Cerebellar cortex (tissue), 1 donor: Measurements from ENCODE around the gene ADGRF4.

Source experiments
- DNase-seq: peaks from one replicate; pipeline ENCODE4 v3.0.0-alpha.2; 2015; ENCODE audit warnings: low spot score

Gene ADGRF4

DNA sequence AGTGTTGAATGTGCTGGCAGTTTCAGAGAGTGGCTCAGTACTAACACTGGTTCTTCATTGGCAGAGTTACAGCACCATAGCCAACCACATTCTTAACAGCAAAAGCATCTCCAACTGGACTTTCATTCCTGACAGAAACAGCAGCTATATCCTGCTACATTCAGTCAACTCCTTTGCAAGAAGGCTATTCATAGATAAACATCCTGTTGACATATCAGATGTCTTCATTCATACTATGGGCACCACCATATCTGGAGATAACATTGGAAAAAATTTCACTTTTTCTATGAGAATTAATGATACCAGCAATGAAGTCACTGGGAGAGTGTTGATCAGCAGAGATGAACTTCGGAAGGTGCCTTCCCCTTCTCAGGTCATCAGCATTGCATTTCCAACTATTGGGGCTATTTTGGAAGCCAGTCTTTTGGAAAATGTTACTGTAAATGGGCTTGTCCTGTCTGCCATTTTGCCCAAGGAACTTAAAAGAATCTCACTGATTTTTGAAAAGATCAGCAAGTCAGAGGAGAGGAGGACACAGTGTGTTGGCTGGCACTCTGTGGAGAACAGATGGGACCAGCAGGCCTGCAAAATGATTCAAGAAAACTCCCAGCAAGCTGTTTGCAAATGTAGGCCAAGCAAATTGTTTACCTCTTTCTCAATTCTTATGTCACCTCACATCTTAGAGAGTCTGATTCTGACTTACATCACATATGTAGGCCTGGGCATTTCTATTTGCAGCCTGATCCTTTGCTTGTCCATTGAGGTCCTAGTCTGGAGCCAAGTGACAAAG, 17.0 kb upstream of the ADGRF4 start:
- DNase-seq: peak; percentile 92

DNA sequence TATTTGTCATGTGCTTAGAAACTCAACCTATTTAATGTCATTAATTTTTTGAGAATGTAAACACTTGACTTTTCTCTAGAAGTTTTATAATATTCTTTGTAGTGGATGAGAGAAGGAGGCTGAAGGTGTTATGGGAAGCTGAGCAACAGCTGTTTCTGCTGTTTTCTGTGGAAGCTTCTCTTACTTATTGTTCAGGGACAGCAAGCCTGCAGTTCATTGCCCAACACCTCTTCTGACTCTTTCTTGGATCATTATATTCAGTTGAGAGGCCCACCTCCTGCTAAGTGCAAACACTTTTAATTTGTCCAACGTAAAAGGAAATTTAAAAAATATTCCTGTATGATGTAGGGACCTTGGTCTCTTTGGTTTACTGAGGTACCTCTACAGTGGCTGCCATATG, 12.0 kb upstream of the ADGRF4 start:
- no peak for DNase-seq

DNA sequence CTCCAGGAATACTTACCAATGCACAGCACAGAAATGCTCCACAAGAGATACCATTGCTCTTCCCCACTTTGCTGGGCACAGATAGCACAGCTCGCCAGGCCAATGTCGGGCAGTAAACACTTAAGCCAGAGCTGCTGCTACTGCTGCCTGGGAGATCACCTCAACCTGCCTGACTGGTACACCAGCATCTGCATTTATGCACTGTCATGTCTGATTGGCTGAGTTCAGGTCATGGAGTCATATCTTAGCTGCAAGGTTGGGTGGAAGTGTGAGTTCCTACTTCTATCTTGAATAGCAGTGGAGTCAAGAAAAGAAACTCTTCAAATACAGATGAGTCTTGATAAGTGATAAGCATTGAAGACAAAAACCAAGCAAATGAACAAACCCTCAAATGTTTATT, 10.9 kb upstream of the ADGRF4 start:
- DNase-seq: no peak

DNA sequence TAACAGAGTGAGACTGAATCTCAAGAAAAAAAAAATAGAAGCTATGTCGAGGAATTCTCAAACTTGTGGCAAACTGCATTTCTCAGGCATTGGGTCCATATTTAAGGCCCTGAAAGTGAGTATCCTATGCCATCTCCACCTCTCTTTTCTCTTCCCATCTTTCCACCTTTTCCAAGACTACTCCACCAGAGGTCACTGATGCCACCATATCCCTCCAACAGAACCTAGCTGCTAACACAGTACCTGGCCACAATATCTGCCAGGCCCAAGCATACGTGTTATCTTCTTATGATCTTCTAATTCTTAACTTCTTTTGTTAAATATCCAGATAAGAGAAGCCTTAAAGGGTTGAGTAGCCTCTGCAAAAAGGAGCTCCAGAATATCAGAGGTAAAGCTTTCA, 8.2 kb upstream of the ADGRF4 start:
- DNase-seq: no peak

DNA sequence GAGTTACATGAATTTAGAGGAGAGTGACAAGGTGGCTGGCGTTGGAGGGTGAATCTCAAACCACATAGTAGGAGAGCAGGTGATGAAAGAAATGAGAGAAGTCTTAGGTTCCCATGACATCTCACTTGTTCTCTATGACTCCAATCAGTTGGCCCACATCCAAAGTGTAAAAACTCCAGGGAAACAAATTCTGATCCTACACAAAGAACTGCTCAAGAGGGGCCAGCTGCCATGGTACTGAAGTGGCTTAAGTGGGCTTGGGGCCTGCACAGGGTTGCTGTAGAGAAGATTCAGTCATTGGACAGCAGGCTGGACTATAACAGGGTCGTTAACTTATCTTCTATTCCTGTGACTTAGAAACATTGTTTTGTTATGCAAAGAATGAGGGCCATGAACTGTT, 7.6 kb upstream of the ADGRF4 start:
- DNase-seq: no peak

DNA sequence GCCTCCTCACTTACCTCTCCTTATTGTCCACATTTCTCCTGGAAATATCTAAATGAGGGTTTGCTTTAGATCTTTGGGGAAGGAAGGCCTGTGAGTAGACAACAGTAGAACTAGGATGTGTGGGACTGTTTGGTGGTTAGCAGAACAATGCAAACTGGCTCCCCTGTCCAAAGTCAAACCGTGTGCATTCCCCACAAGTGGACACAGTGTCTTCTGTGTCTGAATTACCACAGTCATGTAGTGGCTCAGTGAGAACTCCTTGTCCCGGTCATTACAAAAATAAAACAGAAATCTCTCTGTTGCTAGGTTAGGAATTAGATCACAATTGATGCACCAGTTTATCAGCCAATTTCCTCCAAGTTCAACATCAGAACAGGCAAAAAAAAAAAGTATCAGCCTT, 455 bp upstream of the ADGRF4 start:
- no peak for DNase-seq

DNA sequence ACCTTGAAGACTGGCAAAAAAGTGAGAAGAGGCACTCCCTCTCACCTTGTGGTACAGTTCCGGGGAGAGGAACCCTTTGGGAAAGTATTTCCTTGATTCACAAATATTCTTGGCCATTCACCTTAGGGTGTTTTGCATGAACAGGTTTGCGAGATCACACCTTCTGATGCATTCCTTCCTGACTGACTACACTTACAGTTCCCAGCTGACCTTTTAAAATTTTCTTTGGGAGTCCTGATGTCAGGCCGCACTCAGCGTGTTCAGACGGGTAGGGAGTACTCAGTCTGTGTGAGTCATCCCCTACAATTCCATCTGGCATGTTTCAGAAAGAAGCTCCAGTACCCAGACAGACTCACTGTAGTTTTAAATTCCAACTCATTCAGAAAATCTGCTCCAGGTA, 1.7 kb downstream of the ADGRF4 start:
- DNase-seq: peak; percentile 29

DNA sequence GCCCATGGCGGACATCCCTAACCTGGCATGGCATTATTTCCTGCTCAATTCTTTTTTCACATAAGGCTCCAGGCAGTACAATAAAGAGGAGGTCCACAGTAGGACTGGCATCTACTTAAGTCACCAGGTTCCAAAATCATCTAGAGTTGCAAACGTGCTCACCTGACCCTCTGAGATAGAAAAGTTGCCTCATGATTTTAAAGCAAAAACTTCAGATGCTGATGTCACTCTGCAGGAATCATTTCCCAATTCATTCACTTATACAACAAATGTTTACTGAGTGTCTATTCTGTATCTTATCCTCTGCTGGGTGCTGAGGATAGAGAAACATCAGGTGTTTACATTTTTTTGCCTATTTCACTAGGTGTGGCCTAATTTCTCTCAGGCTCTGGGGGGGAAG, 2.2 kb downstream of the ADGRF4 start:
- no peak for DNase-seq

DNA sequence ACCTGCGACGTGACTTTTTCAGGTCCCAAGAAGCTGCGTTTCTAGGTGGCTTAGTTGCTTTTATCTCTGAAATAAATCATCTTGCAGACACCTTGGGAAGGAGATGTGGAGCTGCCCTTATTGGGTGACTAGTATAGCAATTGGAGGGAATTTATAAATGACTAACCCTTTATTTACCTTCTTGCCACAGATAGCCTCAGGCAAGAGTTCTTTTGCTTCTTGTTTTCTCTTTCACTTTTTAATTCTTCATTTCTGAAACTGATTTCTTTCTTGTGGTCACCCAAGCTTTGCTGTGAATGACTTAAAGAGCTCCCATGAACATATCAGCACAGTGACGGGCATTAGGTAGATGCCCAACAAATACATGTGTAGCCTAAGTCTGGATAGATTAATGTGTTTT, 3.0 kb downstream of the ADGRF4 start:
- no peak for DNase-seq

DNA sequence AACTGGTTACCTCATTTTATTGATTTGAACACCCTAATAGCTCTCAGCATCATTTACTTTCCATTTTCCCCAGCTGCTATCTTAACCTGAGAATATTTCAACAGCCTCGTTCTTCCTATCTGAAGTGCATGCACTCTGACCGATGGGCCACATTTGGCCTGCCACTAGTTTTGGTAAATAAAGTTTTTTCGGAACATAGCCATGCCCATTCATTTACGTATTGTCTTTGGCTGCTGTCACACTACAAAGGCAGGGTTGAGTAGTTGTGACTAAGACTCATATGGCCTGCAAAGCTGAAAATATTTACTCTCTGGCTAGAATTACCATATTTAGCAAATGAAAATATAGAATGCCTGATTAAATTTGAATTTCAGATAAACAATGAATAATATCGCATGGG, 10.8 kb downstream of the ADGRF4 start:
- no peak for DNase-seq

DNA sequence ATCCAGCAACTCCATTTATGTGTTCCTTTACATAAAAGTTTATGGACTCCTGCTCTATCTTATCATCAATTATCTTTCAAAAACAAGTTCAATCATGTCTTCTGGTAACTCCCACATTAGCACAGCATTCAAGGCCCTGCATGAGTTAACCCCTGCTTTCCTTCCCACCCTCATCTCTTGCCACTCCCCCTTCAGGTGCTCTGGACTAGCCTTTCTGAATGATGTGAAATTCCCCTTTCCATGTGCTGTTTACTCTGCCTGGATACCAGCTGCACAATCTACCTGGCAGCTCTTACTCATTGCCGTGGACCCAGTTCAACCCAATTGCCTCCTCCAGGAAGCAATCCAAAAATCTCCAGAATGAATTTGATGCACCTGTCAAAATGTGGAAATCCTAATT, 11.9 kb downstream of the ADGRF4 start:
- no peak for DNase-seq

DNA sequence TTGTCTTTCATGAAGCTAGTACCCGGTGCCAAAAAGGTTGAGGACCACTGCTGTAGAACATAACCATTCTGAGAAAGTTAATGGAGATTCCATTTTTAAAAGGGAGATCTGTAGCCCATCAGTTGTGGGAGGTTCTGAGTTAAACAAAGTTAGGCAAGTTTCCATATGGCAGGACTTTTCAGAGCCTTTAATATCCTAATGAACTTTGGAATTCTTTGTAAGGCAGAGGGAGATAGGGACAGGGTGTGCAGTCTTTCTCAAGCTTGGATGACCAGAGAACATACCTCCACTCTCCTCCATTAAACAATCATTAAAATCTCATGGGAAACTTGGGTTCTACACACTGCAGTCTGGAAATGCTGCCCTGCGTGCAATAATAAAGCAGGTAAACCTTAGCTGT, 14.8 kb downstream of the ADGRF4 start:
- DNase-seq: no peak

DNA sequence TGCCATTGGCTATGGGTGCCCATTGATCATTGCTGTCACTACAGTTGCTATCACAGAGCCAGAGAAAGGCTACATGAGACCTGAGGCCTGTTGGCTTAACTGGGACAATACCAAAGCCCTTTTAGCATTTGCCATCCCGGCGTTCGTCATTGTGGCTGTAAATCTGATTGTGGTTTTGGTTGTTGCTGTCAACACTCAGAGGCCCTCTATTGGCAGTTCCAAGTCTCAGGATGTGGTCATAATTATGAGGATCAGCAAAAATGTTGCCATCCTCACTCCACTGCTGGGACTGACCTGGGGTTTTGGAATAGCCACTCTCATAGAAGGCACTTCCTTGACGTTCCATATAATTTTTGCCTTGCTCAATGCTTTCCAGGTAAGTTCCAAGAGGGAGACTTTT, 16.4 kb downstream of the ADGRF4 start:
- DNase-seq: no peak

DNA sequence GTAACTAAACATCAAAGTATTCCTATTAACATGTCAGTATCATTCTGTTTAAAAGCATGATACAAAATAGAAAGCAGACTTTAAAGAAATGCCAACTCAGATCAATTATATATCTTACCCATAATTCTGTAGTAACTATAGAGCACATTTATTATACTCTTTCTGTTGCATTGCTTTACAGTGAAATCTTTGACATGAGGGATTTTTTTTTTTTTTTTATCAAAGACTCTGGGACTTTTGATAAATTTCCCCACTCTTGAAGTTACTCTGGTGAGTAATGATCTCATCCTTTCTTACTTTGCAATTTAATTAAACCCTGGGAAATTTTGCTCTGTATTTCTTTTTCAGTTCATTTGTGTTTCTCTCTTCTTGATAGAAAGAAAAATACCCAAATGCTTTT, 17.4 kb downstream of the ADGRF4 start:
- no peak for DNase-seq

DNA sequence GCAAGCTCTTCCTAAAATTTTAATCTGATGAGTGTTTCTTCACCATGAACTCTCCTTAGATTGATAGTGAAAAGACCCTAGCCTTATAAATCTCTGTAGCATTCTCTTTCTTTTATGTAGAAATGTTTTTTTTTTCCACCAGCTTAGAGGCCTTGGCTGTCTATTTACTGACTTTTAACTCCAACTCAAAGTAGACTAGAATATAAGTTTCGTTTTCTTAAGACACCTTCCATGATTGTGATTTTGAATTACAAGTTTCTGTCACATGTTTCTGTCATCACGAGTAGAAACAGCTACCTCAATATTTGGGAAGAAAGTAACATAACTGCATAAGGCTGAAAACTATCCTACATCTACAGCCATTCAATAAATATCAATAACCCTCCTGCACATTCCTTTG, 17.8 kb downstream of the ADGRF4 start:
- no peak for DNase-seq

DNA sequence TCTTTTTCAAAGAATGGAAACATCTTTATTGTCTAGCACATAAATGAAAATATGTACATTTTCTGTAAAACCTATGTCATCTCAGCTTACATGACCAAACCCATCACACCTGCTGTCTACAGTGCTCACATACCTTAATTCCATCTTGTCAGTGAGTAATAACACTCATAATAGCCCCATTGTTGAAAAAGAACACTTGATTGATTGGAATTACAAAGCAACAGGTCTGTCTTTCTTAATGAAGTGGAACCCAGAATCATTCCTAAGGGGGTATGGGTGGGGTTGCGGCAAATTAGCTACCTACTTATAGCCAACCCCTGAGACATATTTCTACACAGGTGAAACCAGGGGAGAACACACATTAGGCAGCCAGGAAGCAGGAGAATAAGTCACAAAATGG, 20.2 kb downstream of the ADGRF4 start:
- no peak for DNase-seq

DNA sequence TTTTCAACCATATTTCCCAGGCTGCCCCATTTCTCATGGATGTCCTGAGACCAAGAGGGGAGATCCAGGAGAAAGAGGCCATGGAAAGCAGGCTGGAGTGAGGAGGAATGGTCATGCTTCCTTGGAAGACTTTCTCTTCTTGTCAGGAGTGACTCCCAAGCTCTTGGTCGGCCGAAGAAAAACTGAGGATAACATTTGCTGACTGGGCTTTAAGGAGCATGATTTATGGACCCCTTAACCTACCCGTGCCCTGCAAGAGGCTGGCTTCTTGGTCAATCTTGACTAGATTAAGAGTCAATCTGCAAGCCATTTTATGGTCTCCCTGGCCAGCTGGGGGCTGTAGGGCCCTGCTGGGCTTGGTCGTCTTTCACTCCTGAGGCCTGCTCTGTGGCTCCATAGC, 22.8 kb downstream of the ADGRF4 start:
- no peak for DNase-seq

DNA sequence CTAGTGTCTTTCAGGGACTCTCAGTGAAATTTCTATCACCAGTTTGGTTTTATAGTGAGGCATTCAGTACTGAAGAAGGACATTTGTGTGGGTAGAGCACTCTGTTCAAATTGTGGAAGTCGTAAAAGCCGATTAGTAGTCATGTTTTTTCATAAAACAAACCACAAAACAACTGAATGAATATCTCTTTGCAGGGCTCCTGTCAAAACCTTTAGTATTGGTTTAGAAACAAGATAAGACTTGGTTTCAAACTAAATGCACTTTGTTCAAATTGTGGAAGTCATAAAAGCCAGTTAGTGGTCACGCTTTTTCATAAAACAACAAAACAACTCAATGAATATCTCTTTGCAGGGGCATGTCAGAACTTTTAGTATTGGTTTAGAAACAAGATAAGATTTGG, 23.8 kb downstream of the ADGRF4 start:
- no peak for DNase-seq

DNA sequence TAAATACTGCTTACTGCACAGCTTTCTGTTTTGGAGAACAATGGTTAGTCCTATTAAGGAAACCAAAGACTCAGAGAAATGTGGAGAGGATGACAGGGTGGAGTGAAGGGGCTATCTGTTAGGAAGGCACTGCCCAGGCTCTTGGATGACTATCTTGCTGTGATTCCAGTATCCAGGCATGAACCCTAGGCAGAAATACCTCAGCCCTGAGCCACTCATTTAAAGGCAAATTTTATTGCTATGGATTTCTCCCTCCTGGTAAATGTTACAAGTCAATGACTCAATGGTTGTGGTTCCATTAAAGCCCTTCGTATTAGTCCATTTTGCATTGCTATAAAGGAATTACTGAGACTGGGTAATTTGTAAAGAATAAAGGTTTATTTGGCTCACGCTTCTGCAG, 25.9 kb downstream of the ADGRF4 start:
- DNase-seq: no peak

DNA sequence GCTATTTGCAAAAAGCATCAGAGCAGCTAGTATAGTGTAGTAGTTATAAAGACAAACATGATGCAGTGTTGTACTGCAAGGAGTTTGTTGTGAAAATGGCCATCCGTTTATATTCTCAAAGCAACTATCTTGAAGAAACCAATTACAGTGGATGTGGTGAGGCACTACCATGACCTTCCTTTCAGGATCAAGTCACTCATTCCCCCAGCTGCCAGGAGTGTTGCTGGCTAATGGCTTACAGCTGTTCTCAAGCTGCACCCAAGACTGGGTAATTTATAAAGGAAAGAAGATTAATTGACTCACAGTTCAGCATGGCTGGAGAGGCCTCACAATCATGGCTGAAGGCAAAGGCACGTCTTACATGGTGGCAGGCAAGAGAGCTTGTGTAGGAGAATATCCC, 29.0 kb downstream of the ADGRF4 start:
- DNase-seq: no peak

DNA sequence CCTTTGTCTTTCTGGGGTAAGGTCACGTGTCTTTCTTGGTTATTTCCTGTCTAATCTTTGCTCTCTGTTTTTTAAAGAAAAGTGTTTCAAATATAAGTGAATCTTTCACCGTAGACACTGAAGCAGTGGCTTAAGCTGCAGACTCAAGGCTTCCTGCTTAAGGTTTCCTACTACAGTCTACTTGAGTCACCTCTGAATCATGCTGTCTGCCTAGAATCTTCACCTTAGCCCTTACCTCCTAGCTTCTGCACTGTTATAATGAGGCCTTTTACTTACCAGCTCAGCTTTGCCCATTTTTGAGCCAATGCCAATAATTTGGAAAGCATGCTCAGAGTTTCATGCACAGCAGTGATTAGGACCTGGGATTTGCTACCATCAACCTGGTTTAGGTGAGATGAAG, 30.6 kb downstream of the ADGRF4 start:
- no peak for DNase-seq

DNA sequence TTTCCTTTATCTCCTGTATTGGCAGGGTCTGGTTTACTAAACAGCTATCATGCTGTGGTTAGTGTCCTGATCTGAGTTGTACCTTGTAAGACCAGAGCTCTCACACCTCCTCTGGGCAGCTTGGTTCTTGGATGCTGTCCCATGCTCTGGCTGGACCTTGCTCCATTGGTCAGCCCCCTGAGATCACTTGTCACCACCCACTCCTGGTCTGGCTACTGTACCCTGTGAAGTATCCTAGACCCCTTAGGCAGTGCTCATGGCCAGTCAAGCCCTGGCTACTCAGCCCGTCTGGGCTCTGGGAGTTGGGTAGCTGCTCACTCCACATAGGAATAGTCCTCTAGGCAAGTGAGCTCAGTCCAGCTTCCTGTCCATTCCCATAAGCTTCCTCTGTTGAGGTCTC, 31.1 kb downstream of the ADGRF4 start:
- DNase-seq: no peak

DNA sequence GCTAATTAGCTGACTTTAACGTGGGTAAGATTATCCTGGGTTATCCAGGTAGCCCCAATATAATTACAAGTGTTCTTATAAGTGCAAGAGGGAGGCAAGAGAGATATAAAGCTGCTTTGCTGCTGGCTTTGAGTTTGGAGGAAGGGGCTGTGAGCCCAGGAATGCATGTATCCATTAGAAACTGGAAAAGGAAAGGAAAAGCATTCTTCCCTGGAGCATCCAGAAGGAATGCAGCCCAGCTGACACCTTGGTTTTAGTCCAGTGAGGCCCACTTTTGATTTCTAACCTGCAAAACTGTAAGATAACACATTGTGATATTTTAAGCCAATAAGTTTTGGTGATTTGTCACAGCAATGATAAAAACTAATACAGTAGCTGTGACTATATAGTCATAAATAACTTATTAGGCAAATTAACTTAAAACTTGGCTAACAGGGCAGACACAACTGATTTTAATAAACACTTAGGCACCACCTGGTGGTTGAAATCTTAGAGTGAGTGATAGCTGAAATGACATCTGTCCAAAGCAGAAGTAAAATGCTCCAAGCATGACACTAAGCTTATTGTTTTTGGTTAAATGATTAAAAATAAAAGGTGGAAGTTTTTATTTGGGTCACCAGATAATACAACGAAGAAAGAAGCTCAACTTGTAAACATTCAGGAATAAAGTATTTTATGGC, 35.6 kb downstream of the ADGRF4 start:
- peak; percentile 46 for DNase-seq
